Dermis microvascular lymphatic vessel endothelial cell (primary cell): ENCODE measurements around the gene HLX. TPM values are rescaled to one million over a fixed set of nuclear protein-coding genes. Genes with fewer than 3 reads are reported as not detected.

Source experiments
- DNase-seq, 2 donors: peaks; one replicate each; pipeline versions ENCODE4 v3.0.0 to v3.0.0-alpha.2; 2010; ENCODE audit warnings: low read depth in 2 of 2
- total RNA-seq: library from RNA; depleted of rRNA; stranded (reverse); fragments of >200 nt; gene quantifications from 2 replicates; pipeline ENCODE4 v1.2.1, GENCODE V29; 2014

Gene HLX
- total RNA-seq, 1 donor from 2014 or later: 6.4 TPM

GRCh38 chr1:220880726-220881506 is 1.7 kb downstream of the HLX start:
- no peak for DNase-seq

- DNase-seq: no peak
Observed at GRCh38 chr1:220882061-220882891, 3.0 kb downstream of the HLX start.

GRCh38 chr1:220884109-220884980 is 5.1 kb downstream of the HLX start:
- no peak for DNase-seq

GRCh38 chr1:220884981-220885918 is 6.0 kb downstream of the HLX start:
- DNase-seq: no peak

GRCh38 chr1:220885971-220886370 is 6.7 kb downstream of the HLX start:
- DNase-seq: no peak

- DNase-seq: no peak
Observed at GRCh38 chr1:220886470-220887201, 7.4 kb downstream of the HLX start.

GRCh38 chr1:220887202-220887519 is 7.9 kb downstream of the HLX start:
- DNase-seq: no peak

- DNase-seq: no peak
Observed at GRCh38 chr1:220887520-220888416, 8.5 kb downstream of the HLX start.

- no peak for DNase-seq
Observed at GRCh38 chr1:220888417-220888986, 9.3 kb downstream of the HLX start.

- DNase-seq: no peak
Observed at GRCh38 chr1:220889333-220889732, 10.1 kb downstream of the HLX start.

GRCh38 chr1:220889848-220890287 is 10.6 kb downstream of the HLX start:
- DNase-seq: no peak

GRCh38 chr1:220890602-220891001 is 11.4 kb downstream of the HLX start:
- DNase-seq: no peak

- no peak for DNase-seq
Observed at GRCh38 chr1:220891224-220892085, 12.2 kb downstream of the HLX start.

GRCh38 chr1:220892086-220892376 is 12.8 kb downstream of the HLX start:
- DNase-seq: no peak

- no peak for DNase-seq
Observed at GRCh38 chr1:220892997-220893700, 13.9 kb downstream of the HLX start.

GRCh38 chr1:220893701-220894024 is 14.4 kb downstream of the HLX start:
- no peak for DNase-seq
